Hepatocyte (in vitro differentiated cells): ENCODE measurements around the gene CHRDL1.

Experiments used
- EZH2phosphoT487 ChIP-seq: fragments of 200-600 bp; sonication (generic); IDR thresholded peaks from one replicate; pipeline ENCODE4 v1.6.1; 2018; ENCODE audit warnings: antibody characterized with exemption, mild to moderate bottlenecking, low read depth, moderate library complexity; ENCODE audit not compliant: unreplicated experiment, severe bottlenecking
- TF ChIP-seq, protein P1 (sequence below): fragments of 200-600 bp; sonication (generic); IDR thresholded peaks from 2 replicates; pipeline ENCODE4 v1.5.1; 2016; ENCODE audit warnings: antibody characterized with exemption, mild to moderate bottlenecking; ENCODE audit not compliant: poor library complexity

DNA sequence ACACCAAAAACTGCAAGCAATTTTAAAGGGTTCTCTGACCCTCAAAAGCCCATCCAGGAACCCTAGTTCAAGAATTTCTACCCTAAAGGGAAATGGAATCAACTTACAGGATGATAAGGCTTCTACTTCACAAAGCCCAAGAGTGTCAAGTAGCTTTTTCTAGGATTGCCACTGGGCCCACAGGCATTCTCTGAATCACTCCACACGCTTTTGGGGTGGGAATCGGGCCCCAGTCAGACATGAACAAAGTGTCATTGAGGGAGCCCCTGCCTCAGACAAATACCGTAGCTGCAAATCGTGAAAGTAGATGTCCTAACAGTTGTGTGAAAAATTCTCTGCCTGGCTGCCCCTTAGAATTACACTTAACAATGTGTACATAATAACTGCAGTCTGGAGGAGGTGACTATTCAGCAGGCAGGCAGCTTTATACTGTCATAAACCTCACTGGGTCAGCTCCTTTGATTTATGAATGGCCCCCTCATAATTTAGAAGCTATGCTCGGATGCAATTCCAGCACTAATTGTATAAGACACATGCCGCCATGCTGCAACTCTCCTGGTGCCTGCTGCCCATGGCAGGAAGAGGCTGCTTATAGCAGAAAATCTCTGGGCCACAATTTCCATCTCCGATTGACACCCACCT lies 36.7 kb downstream of the CHRDL1 start:
- no peak for TF ChIP-seq EZH2phosphoT487
- TF ChIP-seq, protein P1, sequence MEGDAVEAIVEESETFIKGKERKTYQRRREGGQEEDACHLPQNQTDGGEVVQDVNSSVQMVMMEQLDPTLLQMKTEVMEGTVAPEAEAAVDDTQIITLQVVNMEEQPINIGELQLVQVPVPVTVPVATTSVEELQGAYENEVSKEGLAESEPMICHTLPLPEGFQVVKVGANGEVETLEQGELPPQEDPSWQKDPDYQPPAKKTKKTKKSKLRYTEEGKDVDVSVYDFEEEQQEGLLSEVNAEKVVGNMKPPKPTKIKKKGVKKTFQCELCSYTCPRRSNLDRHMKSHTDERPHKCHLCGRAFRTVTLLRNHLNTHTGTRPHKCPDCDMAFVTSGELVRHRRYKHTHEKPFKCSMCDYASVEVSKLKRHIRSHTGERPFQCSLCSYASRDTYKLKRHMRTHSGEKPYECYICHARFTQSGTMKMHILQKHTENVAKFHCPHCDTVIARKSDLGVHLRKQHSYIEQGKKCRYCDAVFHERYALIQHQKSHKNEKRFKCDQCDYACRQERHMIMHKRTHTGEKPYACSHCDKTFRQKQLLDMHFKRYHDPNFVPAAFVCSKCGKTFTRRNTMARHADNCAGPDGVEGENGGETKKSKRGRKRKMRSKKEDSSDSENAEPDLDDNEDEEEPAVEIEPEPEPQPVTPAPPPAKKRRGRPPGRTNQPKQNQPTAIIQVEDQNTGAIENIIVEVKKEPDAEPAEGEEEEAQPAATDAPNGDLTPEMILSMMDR, result no peak
